ENCODE data around the gene CAPNS2. TPM values are rescaled to one million over a fixed set of nuclear protein-coding genes. Genes with fewer than 3 reads are reported as not detected.

Gene CAPNS2
- total and polyA plus RNA-seq, 2 of the 8 experiments (the other 6 are each of a cell fraction or from before 2014, with no cell fraction given) = not detected

DNA sequence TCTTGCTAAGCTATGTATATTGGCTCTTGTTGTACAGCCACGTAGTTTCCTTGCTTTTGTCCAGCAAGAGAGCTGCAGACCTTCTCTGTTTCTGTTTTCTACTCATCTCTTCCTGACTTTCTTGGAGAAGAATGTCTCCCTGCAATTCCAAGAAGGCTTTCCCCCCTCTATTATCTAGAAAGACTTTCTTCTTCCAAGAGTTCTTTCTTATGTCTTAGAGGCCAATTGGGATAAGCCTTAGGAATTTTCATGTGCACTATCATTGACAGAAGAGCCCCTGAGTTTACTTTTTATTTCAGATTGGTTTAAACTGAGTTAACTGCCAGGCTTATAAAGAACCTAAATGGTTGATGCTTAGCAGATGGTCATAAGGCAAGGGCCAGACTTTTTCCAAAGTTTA lies 9.0 kb downstream of the CAPNS2 start:
- Histone ChIP-seq H3K79me2 (ENCODE audit: control insufficient read depth in 1 of 2, insufficient read depth in 2 of 2, low read length in 2 of 2) (no peaks in the 10 kb centered on the region), H4K20me1 (replicated peaks in 1 of 2; ENCODE audit: control insufficient read depth in 1 of 2, insufficient read depth in 2 of 2, low read length in 2 of 2) (peaks cover 0 to 2% of the 10 kb centered on the region in 2 experiments), H3K9me3 (ENCODE audit: insufficient read depth in 2 of 2, low read depth in 1 of 2, low read length in 1 of 2) (no peaks in the 10 kb centered on the region), H2BK5ac (ENCODE audit: low read depth, low read length) (no peak overlapping the region), H3K27ac (ENCODE audit: low read depth, low read length) (no peak overlapping the region), H3K9ac (replicated peaks in 1 of 4; ENCODE audit: extremely low read depth in 1 of 4, low read depth in 3 of 4, low read length in 3 of 4) (no peak overlapping the region), H3K4ac (replicated peaks; ENCODE audit: insufficient read length, low read depth, low read length) (no peak overlapping the region), H2BK20ac (ENCODE audit: low read length) (no peak overlapping the region), H4K5ac (ENCODE audit: insufficient read length, low read depth, low read length) (no peak overlapping the region), H3K18ac (ENCODE audit: extremely low read depth, low read length) (no peak overlapping the region), H2BK15ac (ENCODE audit: low read length) (no peak overlapping the region), H3K4me2 (ENCODE audit: insufficient read depth in 1 of 2, low read depth in 2 of 2, low read length in 2 of 2) (no peak overlapping the region), H3K14ac (ENCODE audit: insufficient read length) (no peak overlapping the region), H2AK5ac (ENCODE audit: low read depth, low read length) (no peak overlapping the region), H2BK120ac (replicated peaks; ENCODE audit: low read depth, low read length) (no peak overlapping the region), H3K36me3 (ENCODE audit: control insufficient read depth in 2 of 4, insufficient read depth in 4 of 4, low read length in 3 of 4) (no peaks in the 10 kb centered on the region), H3K27me3 (replicated peaks in 1 of 4; ENCODE audit: control insufficient read depth in 3 of 4, extremely low read depth in 1 of 4, insufficient read depth in 3 of 4, low read length in 3 of 4) (no peaks in the 10 kb centered on the region), H4K8ac (ENCODE audit: extremely low read depth, insufficient read depth, low read length) (no peak overlapping the region), H3K23ac (ENCODE audit: insufficient read length) (no peak overlapping the region), H3K79me1 (ENCODE audit: low read depth, low read length) (no peaks in the 10 kb centered on the region), H4K91ac (replicated peaks; ENCODE audit: insufficient read length, low read length) (no peak overlapping the region), H3K4me1 (replicated peaks in 1 of 4; ENCODE audit: control insufficient read depth in 3 of 4, insufficient read depth in 4 of 4, low read length in 3 of 4) (no peaks in the 10 kb centered on the region), H3K4me3 (ENCODE audit: extremely low read depth in 1 of 4, insufficient read depth in 2 of 4, low read depth in 3 of 4, low read length in 4 of 4) (no peak overlapping the region), H3K23me2 (ENCODE audit: low read depth, low read length) (no peaks in the 10 kb centered on the region), H3K56ac (replicated peaks; ENCODE audit: insufficient read length, low read depth, low read length) (no peak overlapping the region), H2AFZ (ENCODE audit: low read length) (no peak overlapping the region), H2BK12ac (ENCODE audit: low read depth, low read length) (no peak overlapping the region)
- WGBS, 2 experiments (ENCODE audit: extremely low coverage in 1 of 2, insufficient coverage in 1 of 2, insufficient read length in 1 of 2, insufficient replicate concordance in 2 of 2, low coverage in 1 of 2, low lambda C conversion rate in 2 of 2, missing lambda C conversion rate in 1 of 2) = 89% methylated on average over 1 of the region's 1 CpG; no CpG with 5 or more reads in 1 of the 2 experiments
- DNase-seq (ENCODE audit: low read depth in 1 of 2, low spot score in 2 of 2) (no peak), FAIRE-seq (no peak)
- ChIA-PET POLR2A (ENCODE audit: partially characterized antibody) (no interaction called here), CTCF (ENCODE audit: partially characterized antibody) (interaction anchor here (0.8 kb wide), 2 partner anchors 10 to 110 kb away, joined by 3 to 4 read pairs; no protein-coding TSS in a partner anchor)
- no peak for TF ChIP-seq TCF12 (IDR thresholded peaks at IDR 0.05; ENCODE audit: low read depth, low read length)
- no peak for TF ChIP-seq CBX5 (IDR thresholded peaks at IDR 0.05; ENCODE audit: low read depth, low read length)
